GM19452 (cell line): Measurements from ENCODE around the gene MYBL2.
"Not testable (repeated sequence)": the region's sequence is repeated elsewhere in the genome, so short reads cannot be mapped to it uniquely, and the experiment has no call there.

Experiments
- ATAC-seq: cut with Tn5 transposase; IDR thresholded peaks from one replicate; pipeline ENCODE4 v1.9.1; 2021; ENCODE audit not compliant: unreplicated experiment

MYBL2 gene

DNA sequence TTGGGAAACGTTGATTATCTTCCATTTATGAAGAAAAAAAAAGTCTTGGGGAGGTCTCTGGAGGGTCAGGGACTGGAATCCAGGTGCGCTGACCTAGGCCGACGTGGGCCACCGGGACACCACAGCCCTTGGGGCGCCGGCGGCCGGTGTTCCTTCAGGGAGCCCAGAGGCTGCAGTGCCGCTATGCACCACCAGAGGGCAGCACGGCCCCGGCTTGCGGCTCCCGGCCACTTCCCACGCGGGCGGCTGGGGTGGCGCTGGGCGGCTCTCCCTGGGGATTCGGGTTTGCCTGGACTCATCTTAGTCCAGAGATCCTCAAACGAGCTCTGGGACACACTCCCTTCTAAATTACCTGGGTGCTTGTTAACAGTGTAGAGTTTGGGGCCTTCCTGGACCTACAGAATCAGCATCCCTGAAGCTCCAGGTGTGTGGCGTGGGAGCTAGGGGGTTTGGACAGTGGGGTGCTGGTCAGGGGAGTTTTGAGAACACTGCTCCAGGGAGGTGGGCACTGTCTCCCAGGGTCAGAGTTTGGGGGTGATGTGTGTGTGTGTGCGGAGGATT lies 82.9 kb downstream of the MYBL2 start:
- no peak for ATAC-seq

DNA sequence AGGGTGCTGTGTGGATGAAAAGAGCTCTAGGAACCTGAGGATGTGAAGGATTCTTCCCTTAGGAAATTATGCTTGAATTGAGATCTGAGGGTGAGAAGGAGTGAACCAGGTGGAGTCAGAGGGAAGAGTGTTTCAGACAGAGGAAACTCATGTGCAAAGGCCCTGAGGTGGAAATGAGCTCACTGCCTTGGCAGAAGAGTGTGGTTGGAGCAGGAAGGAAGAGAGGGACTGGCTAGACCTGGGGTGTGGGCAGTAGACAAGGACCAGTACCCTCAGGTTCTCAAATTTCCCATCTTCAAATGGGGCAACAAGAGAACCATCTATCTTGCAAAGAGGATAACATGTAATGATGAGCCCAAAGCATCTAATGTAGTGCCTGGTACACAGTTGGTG lies 83.9 kb downstream of the MYBL2 start:
- ATAC-seq: no peak

DNA sequence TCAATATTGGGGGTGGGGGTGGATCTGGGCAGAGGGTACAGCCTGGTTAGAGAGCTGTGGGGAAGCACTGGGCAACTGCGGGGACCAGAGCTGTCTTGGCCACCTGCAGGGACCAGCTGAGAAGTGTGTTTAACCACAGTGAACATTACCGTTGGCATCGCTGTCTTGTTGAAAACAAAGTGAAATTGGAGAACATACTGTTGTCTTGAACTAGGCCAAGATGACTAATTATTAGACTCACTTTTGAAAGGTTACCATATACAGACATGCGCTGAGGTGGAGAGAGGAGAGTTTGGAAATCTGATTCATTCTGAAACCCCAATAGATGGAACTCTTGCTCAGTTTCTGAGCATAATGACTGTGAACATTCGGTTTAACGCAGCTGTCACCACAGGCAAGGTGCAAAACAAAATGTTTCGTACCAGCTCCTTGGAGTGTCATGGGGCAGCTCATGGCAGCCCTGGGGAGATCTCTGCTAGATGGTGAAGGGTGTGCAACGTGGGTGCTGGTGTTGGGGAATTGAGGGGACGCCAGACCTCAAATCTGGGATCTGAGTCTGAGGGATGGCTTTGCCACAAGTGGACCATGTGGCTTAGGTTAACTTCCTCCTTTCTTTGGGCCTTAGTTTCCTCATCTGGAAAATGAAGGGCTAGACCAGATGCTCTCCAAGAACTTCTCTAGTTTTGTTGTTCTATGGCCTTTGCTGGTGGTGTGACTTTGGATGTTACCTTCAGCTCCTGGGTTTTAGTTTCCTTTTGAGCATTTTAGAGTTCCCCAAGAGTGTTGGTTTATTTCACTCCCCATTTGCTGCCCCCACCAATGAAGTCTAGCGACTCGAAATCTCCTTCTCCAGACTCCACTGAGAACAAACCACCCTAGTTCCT lies 84.5 kb downstream of the MYBL2 start:
- ATAC-seq: peak; percentile 69

DNA sequence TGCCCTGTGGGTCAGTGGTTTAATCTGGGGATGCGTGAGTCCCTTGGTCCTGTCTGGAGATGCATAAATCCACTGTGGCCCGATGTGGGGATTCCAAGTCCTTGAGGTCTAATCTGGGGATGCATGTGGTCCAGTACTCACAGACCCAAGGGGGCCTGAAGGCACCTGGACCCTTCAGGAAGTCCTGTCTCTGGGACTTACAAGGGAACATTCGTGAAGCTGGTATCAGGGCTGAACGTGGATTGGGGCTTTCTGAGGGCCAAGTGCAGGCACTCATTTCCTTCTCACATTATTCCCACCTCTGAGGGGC lies 85.1 kb downstream of the MYBL2 start:
- no peak for ATAC-seq

DNA sequence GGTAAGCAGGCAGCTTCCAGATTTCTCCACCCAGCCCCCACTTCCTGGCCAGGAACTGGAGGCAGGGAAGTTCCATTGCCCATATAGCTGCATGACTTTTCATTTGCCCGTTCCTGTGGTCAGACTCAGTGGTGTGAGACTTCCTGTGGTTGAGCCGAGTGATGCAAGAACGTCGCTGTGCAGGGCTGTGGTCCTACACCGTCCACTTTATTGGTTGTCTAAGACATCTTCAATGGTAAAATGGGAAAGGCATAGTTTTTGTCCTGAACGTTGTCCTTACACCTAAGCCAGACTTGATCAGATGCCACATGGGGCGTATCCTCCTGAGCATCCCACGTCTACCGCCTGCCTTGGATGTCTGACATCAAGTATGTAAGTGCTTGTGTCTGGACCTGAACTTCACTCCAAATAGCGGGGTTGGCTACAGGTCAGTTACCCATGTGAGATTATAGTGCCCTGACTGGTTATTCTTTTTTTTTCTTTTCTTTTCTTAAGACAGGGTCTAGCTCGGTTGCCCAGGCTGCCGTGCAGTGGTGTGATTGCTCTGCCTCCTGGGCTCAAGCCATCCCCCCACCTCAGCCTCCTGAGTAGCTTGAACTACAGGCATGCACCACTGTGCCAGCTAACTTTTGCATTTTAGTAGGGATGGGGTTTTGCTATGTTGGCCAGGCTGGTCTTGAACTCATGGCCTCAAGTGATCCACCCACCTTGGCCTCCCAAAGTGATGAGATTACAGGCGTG lies 85.8 kb downstream of the MYBL2 start:
- ATAC-seq: peak; percentile 62

DNA sequence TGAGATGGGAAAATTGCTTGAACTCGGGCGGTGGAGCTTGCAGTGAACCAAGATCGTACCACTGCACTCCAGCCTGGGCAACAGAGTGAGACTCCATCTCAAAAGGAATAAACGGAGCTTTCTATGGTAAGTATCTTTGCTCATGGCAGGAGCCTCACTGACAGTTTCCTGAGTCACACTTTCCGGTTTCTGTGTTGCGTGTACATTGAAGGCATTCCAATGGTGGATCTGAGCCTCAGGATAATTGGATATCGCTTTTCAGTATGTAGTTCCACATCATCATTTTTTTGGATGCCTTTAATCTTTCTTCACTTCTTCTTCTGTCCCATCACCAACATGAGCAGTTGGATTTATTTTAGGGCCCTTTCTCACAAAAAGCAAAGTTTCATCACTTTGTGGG lies 88.5 kb downstream of the MYBL2 start:
- no peak for ATAC-seq

DNA sequence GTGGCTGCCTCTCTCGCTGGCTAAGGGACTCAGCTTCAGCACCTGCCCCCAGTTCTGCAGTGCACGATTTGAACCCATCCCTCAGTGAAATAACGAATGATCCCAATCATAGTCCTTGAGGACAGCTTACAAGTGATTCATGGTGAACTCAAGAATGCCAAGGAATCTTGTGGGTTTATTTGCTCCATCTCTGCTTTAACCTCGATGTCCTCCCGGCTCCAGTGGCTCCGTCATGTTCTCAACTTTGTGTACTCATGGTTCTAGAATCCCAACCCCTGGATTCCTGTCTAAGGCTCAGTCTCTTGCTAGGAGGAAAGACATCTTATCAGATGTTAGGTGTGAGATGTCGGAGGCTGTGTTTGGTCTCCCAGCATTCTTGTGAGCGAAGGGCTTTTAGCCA lies 88.9 kb downstream of the MYBL2 start:
- ATAC-seq: no peak

DNA sequence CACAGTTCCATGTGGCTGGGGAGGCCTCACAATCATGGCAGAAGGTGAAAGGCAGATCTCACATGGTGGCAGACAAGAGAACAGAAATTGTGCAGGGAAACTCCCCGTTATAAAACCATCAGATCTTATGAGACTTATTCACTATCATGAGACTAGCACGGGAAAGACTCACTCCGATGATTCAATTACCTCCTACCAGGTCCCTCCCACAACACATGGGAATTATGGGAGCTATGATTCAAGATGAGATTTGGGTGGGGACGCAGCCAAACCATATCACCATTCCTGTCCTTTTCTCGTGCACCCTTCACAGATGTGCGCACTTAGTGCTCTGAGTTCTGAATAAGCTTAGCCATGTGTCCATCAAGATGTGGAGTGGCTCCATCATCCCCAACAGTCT lies 91.0 kb downstream of the MYBL2 start:
- ATAC-seq: not testable (repeated sequence)

DNA sequence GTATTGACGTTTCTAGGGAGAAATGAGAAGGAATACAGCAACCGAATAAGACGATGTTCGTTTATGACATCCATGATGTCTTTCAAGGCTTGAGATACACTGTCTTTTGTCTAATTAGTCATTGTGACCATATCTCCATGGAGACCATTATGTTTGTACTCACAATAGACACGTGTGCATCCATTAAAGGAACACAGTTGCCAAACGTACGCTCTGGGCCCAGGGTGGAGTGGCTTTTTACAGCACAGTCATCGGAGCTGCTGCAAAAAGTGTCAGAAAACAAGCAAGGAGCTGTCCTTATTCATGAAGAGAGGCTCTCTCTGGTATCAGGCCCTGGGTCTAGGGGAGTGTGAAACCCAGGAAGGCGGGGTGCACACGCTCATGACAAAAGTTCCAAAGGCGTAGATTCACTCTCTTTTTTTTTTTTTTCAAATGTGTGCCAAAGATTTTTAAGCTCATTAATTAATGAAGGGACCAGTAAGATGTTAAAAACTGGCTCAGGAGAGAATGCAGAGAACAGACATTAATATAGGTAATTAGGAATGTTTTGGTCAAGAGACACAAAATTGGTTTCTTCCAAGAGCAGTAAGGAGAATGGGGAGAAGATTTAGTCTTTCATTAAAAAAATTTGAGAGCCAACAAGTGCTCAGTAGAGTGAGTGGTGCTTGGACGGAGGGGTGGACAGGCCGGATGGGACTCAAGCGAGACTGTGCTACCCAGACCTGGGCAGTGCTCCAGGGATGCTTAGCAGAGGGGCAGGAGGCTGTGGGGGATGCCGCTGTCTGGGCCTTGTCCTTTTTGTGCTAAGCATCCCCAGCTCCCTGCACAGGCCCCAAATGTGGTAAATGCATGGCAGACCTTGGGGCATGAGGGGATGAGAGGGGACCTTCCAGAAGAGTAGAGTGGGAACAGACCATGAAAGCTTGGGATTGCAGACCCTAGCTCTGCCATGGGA lies 94.7 kb downstream of the MYBL2 start:
- ATAC-seq: no peak

DNA sequence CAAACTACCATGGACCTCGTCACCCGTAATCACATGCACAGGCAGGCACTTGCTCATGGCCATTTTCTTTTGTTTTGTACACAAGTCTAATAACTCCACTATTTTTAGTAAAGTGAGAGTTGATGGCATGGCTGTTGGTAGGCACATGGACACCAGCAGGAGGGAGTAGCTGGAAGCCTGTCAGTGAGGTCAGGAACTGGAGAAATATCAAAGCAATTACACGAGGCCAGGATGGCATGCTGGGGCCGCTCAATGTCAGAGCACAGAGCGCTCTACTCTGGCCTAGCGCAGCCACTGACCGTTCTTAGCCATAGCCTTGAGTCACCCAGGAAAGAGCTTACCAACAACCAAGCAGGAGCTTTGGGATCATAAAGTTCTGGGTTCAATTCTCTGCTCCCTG lies 96.0 kb downstream of the MYBL2 start:
- ATAC-seq: no peak

DNA sequence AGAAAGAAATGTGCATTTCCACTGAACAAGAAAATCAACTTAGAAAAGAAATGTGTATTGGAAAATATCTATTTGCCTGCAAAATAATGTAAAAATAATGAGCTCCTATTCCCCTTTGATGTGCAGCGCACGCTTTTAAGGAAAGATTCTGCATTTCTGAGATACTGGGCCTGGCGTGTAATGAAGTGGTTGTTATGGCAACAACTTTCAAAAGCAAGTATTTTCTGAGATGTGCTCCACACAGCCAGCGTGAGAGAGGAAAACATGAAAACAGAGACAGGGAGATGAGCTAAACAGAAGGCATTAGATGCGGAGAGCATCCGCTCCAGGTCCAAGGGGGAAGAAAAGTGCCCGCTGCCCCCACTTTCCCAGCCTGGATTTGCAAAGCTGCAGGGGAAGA lies 99.0 kb downstream of the MYBL2 start:
- ATAC-seq: no peak
